ELR (cell line): ENCODE data around the gene MMP20.
A peak's percentile ranks its signal among the peaks of the same experiment; 100 is the strongest.

Experiments
- DNase-seq: peaks from one replicate; pipeline ENCODE4 v3.0.0-alpha.2; 2015; ENCODE audit warnings: low read depth

Gene MMP20

GRCh38 chr11:102559839-102560238, 65.3 kb downstream of the MMP20 start:
- no peak for DNase-seq

GRCh38 chr11:102555091-102555490, 70.0 kb downstream of the MMP20 start:
- DNase-seq = no peak

- DNase-seq = no peak
These were observed 71.3 kb downstream of the MMP20 start for GRCh38 chr11:102553835-102554282.

GRCh38 chr11:102552447-102553194, 72.5 kb downstream of the MMP20 start:
- peak; percentile 49 for DNase-seq

GRCh38 chr11:102552020-102552419, 73.1 kb downstream of the MMP20 start:
- DNase-seq = no peak

GRCh38 chr11:102551169-102551781, 73.9 kb downstream of the MMP20 start:
- no peak for DNase-seq

- no peak for DNase-seq
These were observed 78.1 kb downstream of the MMP20 start for GRCh38 chr11:102546923-102547471.

- no peak for DNase-seq
These were observed 78.7 kb downstream of the MMP20 start for GRCh38 chr11:102546427-102546826.

GRCh38 chr11:102545701-102546100, 79.4 kb downstream of the MMP20 start:
- DNase-seq = no peak

GRCh38 chr11:102544594-102544993, 80.5 kb downstream of the MMP20 start:
- no peak for DNase-seq

GRCh38 chr11:102539567-102539966, 85.6 kb downstream of the MMP20 start:
- no peak for DNase-seq

- no peak for DNase-seq
These were observed 86.2 kb downstream of the MMP20 start for GRCh38 chr11:102538932-102539331.

- DNase-seq = no peak
These were observed 90.8 kb downstream of the MMP20 start for GRCh38 chr11:102534261-102534872.

GRCh38 chr11:102530558-102530957, 94.6 kb downstream of the MMP20 start, which contains the start of gene MMP7:
TSS of gene MMP7 (minus strand) at chr11:102530747. CDS start at chr11:102530700, 47 bp downstream.
- peak; percentile 58 for DNase-seq

- DNase-seq = peak; percentile 30
These were observed 96.5 kb downstream of the MMP20 start for GRCh38 chr11:102528618-102529017.

- DNase-seq = peak; percentile 58
These were observed 97.4 kb downstream of the MMP20 start for GRCh38 chr11:102527684-102528083.

GRCh38 chr11:102527041-102527440, 98.1 kb downstream of the MMP20 start:
- no peak for DNase-seq
